GM12891 (cell line): ENCODE data around the gene ARL6IP6.

Source experiments
- DNase-seq: peaks from one replicate; pipeline ENCODE4 v3.0.0; 2011; ENCODE audit warnings: low spot score; ENCODE audit not compliant: insufficient read length
- FAIRE-seq: peaks from 2 replicates; lab custom pipeline; 2011; peaks lifted over from hg19 to GRCh38; lab: Jason Lieb, UNC
- PAX5 ChIP-seq: IDR thresholded peaks from 2 replicates; pipeline ENCODE4 v1.6.1; 2011; ENCODE audit warnings: low read length, moderate library complexity, mild to moderate bottlenecking; ENCODE audit not compliant: insufficient read depth, severe bottlenecking
- POLR2A ChIP-seq: IDR thresholded peaks from 2 replicates; pipeline ENCODE4 v1.6.1; 2011; ENCODE audit warnings: low read depth, low read length, control low read depth
- POLR2AphosphoS5 ChIP-seq: IDR thresholded peaks from 2 replicates; pipeline ENCODE4 v1.6.1; 2011; ENCODE audit warnings: low read depth, low read length, control low read depth
- POU2F2 ChIP-seq: IDR thresholded peaks from 2 replicates; pipeline ENCODE4 v1.6.1; 2011; ENCODE audit warnings: low read depth, mild to moderate bottlenecking, control low read depth, low read length, moderate library complexity
- SPI1 ChIP-seq: IDR thresholded peaks from 2 replicates; pipeline ENCODE4 v1.6.1; 2011; ENCODE audit warnings: low read depth, low read length, control low read depth
- TAF1 ChIP-seq: IDR thresholded peaks from 2 replicates; pipeline ENCODE4 v1.6.1; 2011; ENCODE audit warnings: low read depth, low read length, control low read depth

ARL6IP6 gene

DNA sequence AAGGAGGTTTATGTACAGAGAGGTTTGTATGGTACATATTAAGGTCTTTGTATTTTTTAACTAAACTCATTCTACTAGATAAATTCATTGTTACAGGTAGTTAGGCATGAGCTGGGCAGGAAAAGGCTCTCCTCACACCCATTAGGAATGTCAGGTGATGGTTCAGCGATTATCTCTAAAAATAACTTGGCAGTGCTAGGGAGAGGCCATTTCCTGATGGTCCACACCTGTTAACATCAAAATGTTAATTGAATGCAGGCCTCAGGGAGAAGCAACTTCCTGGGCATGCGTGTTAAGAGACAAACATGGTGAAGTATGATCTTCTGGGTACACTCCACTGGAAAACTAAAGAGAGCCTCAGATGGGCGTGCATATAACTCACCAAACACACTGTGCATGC is 73.6 kb downstream of the ARL6IP6 start:
- TF ChIP-seq POLR2A (no peak), POLR2AphosphoS5 (no peak), SPI1 (no peak), POU2F2 (no peak)
- no peak for DNase-seq
- FAIRE-seq, result no peak

DNA sequence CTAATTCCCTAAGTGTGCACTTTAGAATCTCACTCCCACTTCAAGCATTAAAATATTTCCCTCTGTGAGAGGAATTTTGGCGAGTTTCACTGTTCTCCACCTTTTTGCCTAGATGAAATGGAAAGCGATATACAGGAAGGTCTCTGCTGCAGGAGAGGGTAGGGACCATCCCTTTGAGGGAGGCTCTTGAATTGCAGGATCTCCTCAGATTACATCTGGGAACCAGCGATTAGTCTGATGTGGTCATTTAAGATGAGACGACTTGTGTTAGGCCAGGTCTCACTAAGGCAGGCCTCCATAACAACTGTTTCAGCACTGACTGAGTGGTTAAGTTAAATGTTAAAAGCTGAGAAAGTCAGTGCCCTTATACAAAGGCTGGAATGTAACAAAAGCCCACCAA is 74.6 kb downstream of the ARL6IP6 start:
- no peak for TF ChIP-seq POU2F2
- TF ChIP-seq POLR2AphosphoS5, result no peak
- no peak for TF ChIP-seq PAX5
- no peak for TF ChIP-seq SPI1
- no peak for TF ChIP-seq TAF1
- no peak for FAIRE-seq
- DNase-seq, result no peak

GRCh38 chr2:152796941-152797340 is 78.5 kb downstream of the ARL6IP6 start:
- TF ChIP-seq SPI1 (no peak), POLR2A (no peak), TAF1 (no peak), POLR2AphosphoS5 (no peak), PAX5 (no peak), POU2F2 (no peak)

GRCh38 chr2:152804687-152805408 is 86.4 kb downstream of the ARL6IP6 start:
- FAIRE-seq, result no peak
- no peak for DNase-seq
- no peak for TF ChIP-seq POLR2A
- no peak for TF ChIP-seq POLR2AphosphoS5
- no peak for TF ChIP-seq PAX5
- no peak for TF ChIP-seq TAF1
- no peak for TF ChIP-seq POU2F2
- TF ChIP-seq SPI1, result no peak

More at GRCh38 chr2:152796941-152797340, 78.5 kb downstream of the ARL6IP6 start:
- no peak for FAIRE-seq
- no peak for DNase-seq

- no peak for DNase-seq
- TF ChIP-seq POLR2A (no peak), TAF1 (no peak), POU2F2 (no peak), POLR2AphosphoS5 (no peak), SPI1 (no peak), PAX5 (no peak)
- no peak for FAIRE-seq
Measured at GRCh38 chr2:152811916-152812315, 93.5 kb downstream of the ARL6IP6 start.
